ENCODE results near the gene CLRN2.

- no peak for TF ChIP-seq ZNF24 (IDR thresholded peaks at IDR 0.05)
- no peak for TF ChIP-seq ZNF622 (IDR thresholded peaks at IDR 0.05)
- no peak for TF ChIP-seq RFX5 (IDR thresholded peaks at IDR 0.05; ENCODE audit: low read depth, low read length)
- no peak for TF ChIP-seq CTCF (IDR thresholded peaks at IDR 0.05 in 2 of 3, conservative IDR thresholded peaks at IDR 0.05 in 1 of 3; ENCODE audit: control insufficient read depth in 2 of 3, extremely low read depth in 1 of 3, insufficient read depth in 1 of 3, low read depth in 3 of 3, low read length in 3 of 3)
- TF ChIP-seq SMAD1 (IDR thresholded peaks at IDR 0.05; ENCODE audit: low read depth, partially characterized antibody): no peak
- TF ChIP-seq POU2F2 (IDR thresholded peaks at IDR 0.05; ENCODE audit: borderline replicate concordance, low read depth, low read length): no peak
- TF ChIP-seq ZZZ3 (IDR thresholded peaks at IDR 0.05; ENCODE audit: control insufficient read depth, insufficient read length, low read depth): no peak
- TF ChIP-seq E2F4 (IDR thresholded peaks at IDR 0.05; ENCODE audit: low read depth, low read length): no peak
- no peak for TF ChIP-seq HDGF (IDR thresholded peaks at IDR 0.05)
- TF ChIP-seq YY1 (IDR thresholded peaks at IDR 0.05; ENCODE audit: low read depth, low read length): no peak
- TF ChIP-seq POLR2A (IDR thresholded peaks at IDR 0.05; ENCODE audit: low read depth, low read length): no peak
- TF ChIP-seq NR2F1 (conservative IDR thresholded peaks at IDR 0.05): no peak
- TF ChIP-seq POLR2AphosphoS5 (IDR thresholded peaks at IDR 0.05; ENCODE audit: low read length): no peak
These were observed 3.4 kb upstream of the CLRN2 start for GRCh38 chr4:17511509-17511949.

Measured in GM12878 (cell line).